Stimulated activated CD8-positive, alpha-beta memory T cell treated with anti-CD3 and anti-CD28 coated beads, Interleukin-12 subunit alpha, Interleukin-12 subunit beta, amount 100 ng/mL, for 24 hours (primary cell): ENCODE results near the gene ZBED2.
"Not testable (repeated sequence)": the region's sequence is repeated elsewhere in the genome, so short reads cannot be mapped to it uniquely, and the experiment has no call there.

Experiments used
- DNase-seq: peaks from one replicate; pipeline ENCODE4 v3.0.0-alpha.2; 2020; ENCODE audit errors: extremely low read depth

ZBED2 gene

DNA sequence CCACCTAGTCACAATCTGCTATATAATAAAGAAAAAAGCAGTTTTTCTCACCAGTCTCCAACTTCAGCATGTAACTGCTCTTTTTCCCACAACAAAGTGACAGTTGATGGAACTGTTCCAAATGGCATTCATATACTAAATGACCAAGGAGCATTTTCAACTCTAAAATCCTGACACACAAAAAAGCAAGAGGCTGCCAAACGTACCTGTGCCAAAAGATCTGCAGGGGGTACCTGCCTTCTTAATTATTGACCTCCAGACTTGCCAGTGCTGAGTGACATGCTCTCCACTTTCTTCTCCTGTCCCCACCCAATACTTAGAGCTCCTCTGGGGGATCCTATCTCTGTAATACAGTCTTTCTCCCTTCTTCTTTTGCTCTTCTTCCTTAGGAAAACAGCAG, 18.0 kb downstream of the ZBED2 start:
- no peak for DNase-seq

DNA sequence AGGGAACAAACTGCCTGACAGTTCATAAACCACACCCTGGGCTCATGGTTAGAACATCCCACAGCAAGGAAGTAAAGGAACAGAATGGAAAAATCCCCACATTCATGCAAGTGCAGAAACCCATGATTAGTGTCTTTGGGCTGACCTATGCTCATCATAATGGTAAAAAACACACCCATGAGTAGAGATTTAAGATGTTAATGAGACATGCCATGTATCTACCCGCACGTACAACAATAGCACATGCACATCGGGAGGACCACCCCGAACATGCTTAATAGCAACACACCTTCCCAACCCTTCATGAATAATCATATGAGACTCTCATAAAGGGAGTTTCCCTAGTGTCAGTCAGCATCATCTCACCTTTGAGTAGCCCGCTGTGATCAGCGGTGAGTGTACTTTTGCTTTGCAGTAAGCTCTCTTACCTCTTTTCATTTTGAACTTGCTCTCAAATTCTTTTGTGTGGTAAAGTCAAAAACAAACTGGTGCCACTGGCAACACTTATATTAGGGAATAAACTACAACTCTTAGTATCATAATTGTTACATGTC, 23.2 kb downstream of the ZBED2 start:
- DNase-seq, result no peak

DNA sequence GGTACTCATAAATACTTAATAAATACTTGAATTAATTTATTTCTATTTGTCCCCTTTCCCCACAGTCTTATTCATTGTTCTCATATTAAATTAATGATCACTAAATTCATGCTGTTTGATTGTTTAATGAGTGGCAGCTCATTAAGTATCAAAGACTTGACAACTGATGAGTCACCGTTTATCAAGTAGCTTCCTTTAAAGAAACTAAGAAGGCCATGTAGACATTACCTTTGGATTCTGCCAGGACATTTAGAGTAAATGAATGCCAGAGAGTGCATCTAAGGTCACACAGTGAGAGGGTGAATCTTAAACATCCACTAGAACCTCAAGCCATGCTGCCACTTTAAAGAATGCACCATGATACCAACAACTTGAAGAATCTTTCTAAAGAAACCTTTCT, 23.9 kb downstream of the ZBED2 start:
- DNase-seq, result no peak

DNA sequence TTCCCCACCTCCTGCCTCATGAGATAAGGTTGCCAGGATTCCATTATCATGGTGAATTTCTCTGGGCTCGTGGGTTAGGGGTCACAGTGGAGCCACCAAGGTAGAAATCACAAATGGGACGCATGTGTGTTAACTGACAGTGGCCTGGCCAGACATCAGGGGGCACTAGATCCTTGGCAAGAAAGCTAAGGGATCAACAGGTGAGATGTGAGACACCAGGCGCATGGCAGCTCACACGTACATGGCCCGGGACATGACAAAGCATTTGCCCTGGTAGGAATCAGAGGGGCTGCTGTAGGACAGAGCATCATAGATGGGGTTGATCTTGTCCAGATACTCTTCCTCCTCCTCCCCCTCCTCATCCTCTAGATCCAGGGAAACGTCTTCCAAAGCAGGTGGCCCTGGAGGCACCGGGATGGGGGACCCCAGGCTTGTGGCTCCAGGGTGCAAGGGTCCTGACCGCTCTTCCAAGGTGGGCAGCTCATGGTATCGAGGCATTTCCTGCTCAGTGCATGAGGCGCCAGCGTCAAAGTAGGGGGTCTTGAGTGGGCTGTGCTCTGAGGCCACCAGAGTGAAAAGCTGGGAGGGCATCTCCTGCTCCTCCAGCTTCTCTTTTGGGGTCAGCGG, 24.6 kb downstream of the ZBED2 start:
- no peak for DNase-seq

DNA sequence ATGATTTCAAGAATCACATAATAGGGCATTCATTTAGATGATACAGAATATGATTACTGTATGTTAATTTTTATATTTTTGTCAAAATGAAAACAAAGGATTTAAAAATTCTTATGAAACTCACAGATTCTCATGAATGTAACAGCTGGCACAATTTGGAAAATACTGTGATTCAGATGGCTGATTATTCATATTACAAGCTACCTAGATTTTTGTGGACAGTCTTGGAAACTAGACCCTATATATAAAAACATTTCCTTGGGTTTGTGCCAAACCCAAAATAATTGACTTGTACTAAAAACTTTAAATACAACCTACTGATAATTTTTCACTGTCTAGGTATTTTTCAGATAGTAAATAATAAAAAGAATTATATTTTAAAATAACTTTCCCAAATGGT, 26.2 kb downstream of the ZBED2 start:
- DNase-seq, result no peak

DNA sequence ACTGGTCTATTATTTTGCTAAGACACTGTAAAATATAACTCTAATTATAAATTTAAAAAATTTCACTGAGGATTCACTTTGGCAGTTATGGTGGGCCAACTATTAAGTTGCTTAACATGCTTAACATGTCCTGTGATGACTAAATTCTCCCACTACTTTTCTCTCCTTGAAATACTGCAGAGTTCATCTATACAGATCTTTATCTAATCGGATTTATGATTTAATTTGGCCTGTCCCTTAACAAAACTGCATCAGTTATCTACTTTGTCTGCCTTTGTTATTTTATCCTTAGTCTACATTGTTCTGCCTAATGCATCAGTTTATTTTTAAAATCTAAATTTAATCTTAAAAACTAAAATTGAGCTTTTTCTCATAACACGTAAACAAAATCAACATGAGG, 26.8 kb downstream of the ZBED2 start:
- DNase-seq, result no peak

DNA sequence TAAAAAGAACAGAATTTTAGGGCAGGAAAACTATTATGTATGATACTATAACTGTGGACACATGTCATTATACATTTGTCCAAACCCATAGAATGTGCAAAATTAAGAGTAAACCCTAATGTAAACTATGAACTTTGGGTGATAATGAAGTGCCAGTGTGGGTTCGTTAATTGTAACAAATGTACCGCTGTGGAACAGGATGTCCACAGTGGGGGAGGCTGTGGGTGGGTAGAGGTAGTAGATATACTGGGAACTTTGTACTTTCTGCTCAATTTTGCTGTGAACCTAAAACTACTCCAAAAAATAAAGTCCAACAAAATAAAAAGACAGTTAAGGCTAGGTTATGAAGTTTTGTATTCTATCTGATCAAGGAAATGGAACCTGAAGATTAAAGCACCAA, 28.3 kb downstream of the ZBED2 start:
- no peak for DNase-seq

DNA sequence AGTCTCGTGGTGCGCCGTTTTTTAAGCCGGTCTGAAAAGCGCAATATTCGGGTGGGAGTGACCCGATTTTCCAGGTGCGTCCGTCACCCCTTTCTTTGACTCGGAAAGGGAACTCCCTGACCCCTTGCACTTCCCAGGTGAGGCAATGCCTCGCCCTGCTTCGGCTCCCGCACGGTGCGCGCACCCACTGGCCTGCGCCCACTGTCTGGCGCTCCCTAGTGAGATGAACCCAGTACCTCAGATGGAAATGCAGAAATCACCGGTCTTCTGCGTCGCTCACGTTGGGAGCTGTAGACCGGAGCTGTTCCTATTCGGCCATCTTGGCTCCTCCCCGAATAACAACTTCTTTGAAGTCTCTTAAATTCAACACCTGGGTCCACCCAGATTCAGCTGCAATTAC, 33.2 kb downstream of the ZBED2 start:
- not testable (repeated sequence) for DNase-seq

DNA sequence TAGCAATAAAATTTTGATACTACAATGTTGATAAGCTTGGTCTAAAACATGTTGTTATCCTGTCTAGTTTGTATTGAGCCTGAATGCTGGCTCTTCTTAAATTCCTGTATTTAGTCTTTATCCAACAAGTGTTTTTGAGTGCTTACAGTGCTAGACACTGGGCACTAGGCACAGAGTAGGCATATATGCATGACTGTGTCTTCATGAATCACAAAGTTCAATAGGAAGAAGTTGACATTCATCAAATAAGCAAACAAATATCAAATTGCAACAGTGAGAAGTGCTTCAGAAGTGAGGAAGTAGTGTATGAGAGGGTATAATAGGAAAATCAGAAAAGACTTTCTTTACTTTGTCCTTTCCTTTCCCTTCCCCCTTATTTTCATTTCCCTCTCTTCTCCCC, 46.4 kb downstream of the ZBED2 start:
- no peak for DNase-seq

DNA sequence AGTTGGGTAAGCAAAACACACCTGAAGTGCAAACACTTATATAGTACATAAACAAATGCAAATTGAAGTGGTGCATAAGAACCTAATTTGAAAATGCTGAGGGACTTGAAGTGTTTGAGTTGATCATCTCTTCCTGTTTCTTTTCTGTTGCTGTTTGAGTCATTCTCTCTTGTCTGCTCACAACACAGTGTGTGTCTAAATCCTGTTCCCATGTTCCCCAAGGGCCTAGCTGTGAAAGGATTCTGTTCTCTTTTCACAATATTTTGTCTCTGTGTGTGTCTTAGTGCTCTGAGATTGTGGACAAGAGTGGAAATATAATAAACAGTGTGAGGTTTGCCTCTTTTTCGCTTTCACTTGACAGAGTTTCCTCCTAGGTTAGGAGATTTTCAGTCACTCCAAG, 47.1 kb downstream of the ZBED2 start:
- DNase-seq, result no peak

DNA sequence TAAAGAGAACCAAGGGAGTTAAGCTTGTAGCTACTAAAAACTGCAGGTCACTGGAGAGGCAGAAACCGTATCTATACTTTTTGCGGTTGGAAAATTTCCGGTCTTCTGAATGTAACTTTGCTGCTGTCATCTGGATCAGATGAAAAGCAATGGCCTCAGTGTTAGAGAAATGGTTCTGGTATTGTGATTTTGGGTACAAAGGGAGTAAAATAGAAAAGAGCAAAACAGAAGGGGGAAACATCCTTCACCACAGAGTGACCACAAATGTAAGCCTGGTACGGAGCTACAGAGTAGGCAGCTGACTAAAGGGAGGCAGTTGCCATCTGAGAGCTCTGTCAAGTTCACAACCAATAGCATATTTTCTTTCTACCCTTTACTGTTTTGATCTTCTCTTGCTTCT, 47.5 kb downstream of the ZBED2 start:
- DNase-seq, result no peak

DNA sequence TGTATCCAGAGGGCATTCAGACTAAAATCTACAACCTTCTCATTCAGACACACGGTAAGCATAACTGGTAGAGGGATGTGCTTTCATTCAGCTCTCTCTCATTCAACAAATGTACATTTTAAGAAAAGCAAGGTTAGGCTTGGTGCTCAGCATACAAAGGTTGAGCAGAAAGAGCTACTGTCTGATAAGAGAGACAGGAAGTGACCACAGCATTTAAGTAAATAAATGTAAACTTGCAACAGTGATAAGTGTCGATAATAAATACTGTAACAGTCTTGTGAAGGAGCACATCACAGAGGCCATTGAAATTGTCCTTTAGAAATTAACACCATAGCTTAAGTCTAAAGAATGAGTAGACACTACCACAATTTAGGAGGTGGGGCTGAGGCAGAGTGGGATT, 49.8 kb downstream of the ZBED2 start:
- no peak for DNase-seq
